Kidney (tissue), 14 donors: ENCODE data around the gene LSAMP. TPM values are rescaled to one million over a fixed set of nuclear protein-coding genes. Genes with fewer than 3 reads are reported as not detected.

Source experiments
- DNase-seq, 5 donors: peaks; one replicate each; pipeline ENCODE4 v3.0.0-alpha.2; 2013 to 2020
- FAIRE-seq: peaks from 2 replicates; lab custom pipeline; 2012; peaks lifted over from hg19 to GRCh38; lab: Jason Lieb, UNC
- H3K27ac ChIP-seq, 2 donors: one replicate each; pipeline ENCODE4 v1.7.0; 2013; ENCODE audit warnings: low read depth in 2 of 2, low read length in 2 of 2, inconsistent platforms in 1 of 2
- H3K27me3 ChIP-seq: one replicate; pipeline ENCODE4 v1.7.1; 2013; ENCODE audit warnings: low read length, inconsistent platforms; ENCODE audit not compliant: control insufficient read depth, insufficient read depth
- H3K36me3 ChIP-seq, 3 donors: one replicate each; pipeline versions ENCODE4 v1.7.0 to v1.7.1; 2013; ENCODE audit warnings: low read length in 3 of 3, control low read depth in 1 of 3, inconsistent platforms in 1 of 3; ENCODE audit not compliant: insufficient read depth in 3 of 3, control insufficient read depth in 2 of 3
- H3K4me1 ChIP-seq, 3 donors: one replicate each; pipeline versions ENCODE4 v1.7.0 to v1.7.1; 2013; ENCODE audit warnings: low read length in 3 of 3, inconsistent platforms in 1 of 3, low read depth in 1 of 3; ENCODE audit not compliant: control insufficient read depth in 2 of 3, insufficient read depth in 2 of 3
- H3K4me3 ChIP-seq, 3 donors: one replicate each; pipeline versions ENCODE4 v1.7.0 to v1.8.1; 2013; ENCODE audit warnings: low read length in 3 of 3, control low read depth in 1 of 3, inconsistent platforms in 1 of 3
- H3K9ac ChIP-seq, 3 donors: one replicate each; pipeline versions ENCODE4 v1.7.0 to v1.7.1; 2013; ENCODE audit warnings: low read length in 3 of 3, control low read depth in 1 of 3, inconsistent platforms in 1 of 3
- H3K9me3 ChIP-seq, 3 donors: one replicate each; pipeline versions ENCODE4 v1.7.0 to v1.7.1; 2013; ENCODE audit warnings: low read length in 3 of 3, control low read depth in 1 of 3, inconsistent platforms in 1 of 3; ENCODE audit not compliant: control insufficient read depth in 2 of 3, insufficient read depth in 1 of 3
- CTCF ChIP-seq: IDR thresholded peaks from 3 replicates; pipeline ENCODE4 v1.5.1; 2012; ENCODE audit warnings: mild to moderate bottlenecking, moderate library complexity, borderline replicate concordance; ENCODE audit not compliant: insufficient read depth; ENCODE audit errors: extremely low read depth
- intact Hi-C: fragments of 100-400 bp; cut with DNase I; formaldehyde crosslinking; loops from one replicate; pipeline ENCODE4 v1.11.1; 2022
- polyA plus RNA-seq: library from polyadenylated mRNA; stranded (reverse); fragments of 350-450 nt; fragmentation: Illumina TruSeq; extraction: RNeasy Lipid Tissue Mini Kit (QIAGEN cat#74804); gene quantifications from one replicate; pipeline ENCODE4 v1.2.3, GENCODE V29; 2014; ENCODE audit warnings: low read depth, low replicate concordance; ENCODE audit not compliant: insufficient read depth
- total RNA-seq: library from RNA; stranded (reverse); fragmentation: NEBNext Ultra II Directional; extraction: Animal tissue kit (Norgen Biotek cat#: 25700); gene quantifications from one replicate; pipeline ENCODE4 v1.2.1, GENCODE V29; 2021
- donor health status: control.
- donor health status: control.
- donor health status: control.
- donor health status: control.
- donor health status: control.
- donor health status: DM: yes; HTN: yes; CAD: no.
- donor health status: Normal renal cell carcinoma (clear cell type).

LSAMP gene
- total and polyA plus RNA-seq, 2 donors from 2014 or later: 1.4 to 3.5 TPM

GRCh38 chr3:116046350-116046749 is 398.9 kb downstream of the LSAMP start:
- no peaks in the 10 kb centered on the region for H3K27me3 ChIP-seq
- intact Hi-C loops: no loop called here
- FAIRE-seq (no peak), DNase-seq (no peak)
- no peak overlapping the region for H3K4me3 ChIP-seq
- no peak for TF ChIP-seq CTCF
- H3K4me1 ChIP-seq: no peaks in the 10 kb centered on the region
- H3K9me3 ChIP-seq: no peaks in the 10 kb centered on the region
- no peak overlapping the region for H3K9ac ChIP-seq
- H3K27ac ChIP-seq: no peak overlapping the region
- no peaks in the 10 kb centered on the region for H3K36me3 ChIP-seq

- no peak overlapping the region for H3K4me3 ChIP-seq
- H3K27ac ChIP-seq: no peak overlapping the region
- H3K36me3 ChIP-seq: no peaks in the 10 kb centered on the region
- FAIRE-seq: no peak
- H3K27me3 ChIP-seq: no peaks in the 10 kb centered on the region
- no peak for TF ChIP-seq CTCF
- H3K4me1 ChIP-seq: no peaks in the 10 kb centered on the region
- no peak overlapping the region for H3K9ac ChIP-seq
- intact Hi-C loops: no loop called here
- no peak for DNase-seq
- H3K9me3 ChIP-seq: no peaks in the 10 kb centered on the region
Measured at GRCh38 chr3:116045314-116045713, 400.0 kb downstream of the LSAMP start.

- H3K9me3 ChIP-seq: no peaks in the 10 kb centered on the region
- intact Hi-C loops: no loop called here
- FAIRE-seq (no peak), DNase-seq (no peak)
- TF ChIP-seq CTCF: no peak
- no peaks in the 10 kb centered on the region for H3K4me1 ChIP-seq
- no peak overlapping the region for H3K27ac ChIP-seq
- no peak overlapping the region for H3K9ac ChIP-seq
- no peaks in the 10 kb centered on the region for H3K36me3 ChIP-seq
- H3K27me3 ChIP-seq: no peaks in the 10 kb centered on the region
- H3K4me3 ChIP-seq: no peak overlapping the region
Measured at GRCh38 chr3:116040152-116040551, 405.1 kb downstream of the LSAMP start.

- Histone ChIP-seq H3K4me3 (no peak overlapping the region), H3K27ac (no peak overlapping the region), H3K27me3 (no peaks in the 10 kb centered on the region), H3K9ac (no peak overlapping the region), H3K4me1 (no peaks in the 10 kb centered on the region), H3K9me3 (no peaks in the 10 kb centered on the region), H3K36me3 (no peaks in the 10 kb centered on the region)
- TF ChIP-seq CTCF: no peak
- intact Hi-C loops: no loop called here
- FAIRE-seq (no peak), DNase-seq (no peak)
Measured at GRCh38 chr3:116039651-116039985, 405.7 kb downstream of the LSAMP start.
